Measurements from ENCODE around the gene FAM209B.
"Not testable (repeated sequence)": the region's sequence is repeated elsewhere in the genome, so short reads cannot be mapped to it uniquely, and the experiment has no call there.

Gene FAM209B

DNA sequence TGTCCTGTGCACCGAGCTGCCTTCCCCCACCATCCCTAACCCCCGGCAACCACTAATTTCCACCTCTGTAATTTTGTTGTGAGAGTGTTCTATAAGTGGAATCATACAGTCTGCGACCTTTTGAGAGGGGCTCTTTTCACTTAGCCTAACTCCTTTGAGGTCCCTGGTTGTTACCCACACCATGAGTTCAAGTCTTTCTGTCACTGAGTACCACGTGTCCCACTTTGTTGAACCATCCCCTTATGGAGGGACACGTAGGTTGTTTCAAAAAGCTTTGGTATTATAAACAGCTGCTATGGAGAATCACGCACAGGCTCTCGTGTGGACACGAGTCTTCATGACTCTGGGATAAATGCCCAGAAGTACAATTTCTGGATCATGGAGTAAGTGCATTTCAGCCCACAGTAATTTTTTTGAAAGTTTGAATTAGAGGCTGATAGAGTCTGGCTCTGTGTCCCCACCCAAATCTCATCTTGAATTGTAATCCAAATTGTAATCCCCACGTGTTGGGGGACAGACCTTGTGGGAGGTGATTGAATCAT, 9.5 kb downstream of the FAM209B start:
- no peak for DNase-seq

GRCh38 chr20:56551571-56551970, 18.5 kb downstream of the FAM209B start:
- no peak for DNase-seq

- DNase-seq = no peak
These were observed 20.0 kb downstream of the FAM209B start for GRCh38 chr20:56552911-56553629.

GRCh38 chr20:56554869-56555268, 21.8 kb downstream of the FAM209B start:
- DNase-seq = peak in 1 of 2 donors; percentile 93

DNA sequence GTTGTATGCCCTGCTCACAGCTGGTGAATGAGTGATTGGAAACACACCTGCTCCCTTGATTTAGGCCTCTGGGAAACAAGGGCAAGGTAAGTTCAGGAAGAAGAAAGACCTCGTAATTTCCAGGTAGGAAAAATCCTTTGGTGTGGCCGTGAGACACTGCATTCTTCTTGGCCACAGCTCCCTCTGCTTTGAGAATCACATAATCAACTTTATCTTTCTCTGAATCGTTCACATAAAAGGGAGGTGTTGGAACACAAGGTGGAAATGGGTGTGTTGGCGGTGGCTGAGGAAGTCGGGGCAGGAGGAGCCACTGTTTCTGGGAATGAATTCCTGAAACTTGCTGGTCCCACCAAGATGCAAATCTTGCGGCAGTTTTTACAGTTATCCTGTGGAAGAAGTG, 25.9 kb downstream of the FAM209B start:
- no peak for DNase-seq

GRCh38 chr20:56564526-56564925, 31.5 kb downstream of the FAM209B start:
- not testable (repeated sequence) for DNase-seq

DNA sequence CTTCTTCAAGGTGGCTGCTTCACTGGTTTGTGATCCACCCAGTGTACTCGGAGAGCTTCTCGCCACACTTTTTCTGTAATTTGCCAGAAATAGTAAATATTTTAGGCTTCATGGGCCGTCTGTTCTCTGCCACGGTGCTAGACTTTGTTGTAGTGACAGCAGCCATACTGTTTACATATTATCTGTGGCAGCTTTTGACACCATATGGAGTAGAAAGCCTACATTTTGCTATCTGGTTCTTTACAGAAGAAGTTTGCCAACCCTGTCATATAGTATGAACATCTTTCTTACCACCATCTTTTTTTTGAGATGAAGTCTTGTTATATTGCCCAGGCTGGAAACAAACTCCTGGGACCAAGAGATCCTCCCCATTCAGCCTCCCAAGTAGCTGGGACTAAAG, 32.5 kb downstream of the FAM209B start:
- no peak for DNase-seq

- no peak for DNase-seq
These were observed 33.6 kb downstream of the FAM209B start for GRCh38 chr20:56566621-56567020.

DNA sequence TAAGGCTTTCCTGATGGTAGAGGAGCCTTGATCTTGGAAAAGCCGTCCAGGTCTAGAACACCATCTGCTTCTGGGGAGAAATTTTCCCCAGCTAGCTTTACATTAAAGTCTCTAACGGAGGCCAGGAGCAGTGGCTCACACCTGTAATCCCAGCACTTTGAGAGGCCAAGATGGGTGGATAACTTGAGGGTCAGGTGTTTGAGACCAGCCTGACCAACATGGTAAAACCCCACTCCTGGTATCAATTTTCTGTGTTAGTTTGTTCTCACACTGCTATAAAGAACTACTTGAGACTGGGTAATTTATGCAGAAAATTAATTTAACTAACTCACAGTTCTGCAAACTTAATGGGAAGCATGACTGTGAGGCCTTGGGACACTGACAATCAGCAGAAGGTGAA, 37.8 kb downstream of the FAM209B start:
- DNase-seq = no peak

- DNase-seq = no peak
These were observed 39.1 kb downstream of the FAM209B start for GRCh38 chr20:56572172-56572571.

DNA sequence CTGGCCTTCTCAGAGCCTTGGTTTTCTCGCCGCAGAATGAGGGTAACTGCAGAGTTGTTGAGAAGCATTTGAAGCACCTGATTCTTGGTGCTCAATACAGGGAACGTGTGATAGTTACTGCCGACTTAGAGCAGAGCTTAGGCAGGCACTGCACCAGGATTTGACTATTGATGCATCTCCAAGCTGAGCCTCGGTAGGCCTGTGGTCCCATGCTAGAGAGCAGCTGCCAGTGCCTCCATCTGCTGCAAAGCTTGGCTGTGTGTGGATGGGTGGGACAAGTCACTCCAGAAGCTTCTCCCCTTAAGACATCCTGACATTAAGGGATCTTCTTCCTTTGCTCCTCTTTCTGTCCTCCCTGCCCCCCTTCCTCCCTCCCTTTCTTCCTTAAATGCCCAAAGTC, 40.9 kb downstream of the FAM209B start:
- DNase-seq = no peak

GRCh38 chr20:56574531-56575142, 41.6 kb downstream of the FAM209B start:
- no peak for DNase-seq

- DNase-seq = no peak
These were observed 42.1 kb downstream of the FAM209B start for GRCh38 chr20:56575157-56575556.

- no peak for DNase-seq
These were observed 42.9 kb downstream of the FAM209B start for GRCh38 chr20:56575961-56576360.

- DNase-seq = no peak
These were observed 46.3 kb downstream of the FAM209B start for GRCh38 chr20:56579301-56579710.

DNA sequence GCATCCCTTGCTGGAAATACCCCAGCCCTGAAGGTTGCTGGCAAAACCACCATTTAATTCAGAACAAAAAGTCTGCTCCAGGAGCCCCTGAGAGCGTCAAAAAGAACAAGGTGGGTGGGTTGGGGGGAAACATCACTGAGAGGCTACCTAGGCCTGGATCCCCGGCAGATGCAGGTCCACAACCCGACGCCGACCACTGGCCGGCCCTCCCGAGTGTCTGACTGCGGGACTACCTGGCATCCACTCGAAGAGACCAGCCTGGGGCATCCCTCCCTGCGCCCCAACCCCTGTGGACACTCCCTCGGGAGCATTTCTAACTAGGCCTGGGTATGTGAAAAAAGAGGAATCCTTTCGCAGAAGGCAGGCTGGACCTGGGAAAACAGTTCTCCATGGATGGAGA, 47.2 kb downstream of the FAM209B start:
- DNase-seq = no peak

DNA sequence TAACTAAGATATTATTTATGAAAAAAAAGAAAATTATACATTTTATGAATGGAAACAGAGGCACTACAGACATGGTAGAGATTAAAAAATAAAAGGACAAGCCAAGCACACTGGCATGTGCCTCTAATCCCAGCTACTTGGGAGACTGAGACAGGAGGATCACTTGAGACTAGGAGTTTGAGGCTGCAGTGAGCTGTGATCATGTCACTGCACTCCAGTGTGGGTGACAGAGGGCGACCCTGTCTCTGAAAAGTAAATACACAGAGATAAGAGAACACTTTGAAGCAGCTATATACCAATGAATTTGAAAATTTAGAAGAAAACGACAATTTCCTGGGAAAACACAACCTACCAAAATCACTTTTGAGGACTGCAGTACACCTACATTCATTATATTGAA, 48.7 kb downstream of the FAM209B start:
- no peak for DNase-seq

GRCh38 chr20:56582542-56582941, 49.5 kb downstream of the FAM209B start:
- DNase-seq = no peak

DNA sequence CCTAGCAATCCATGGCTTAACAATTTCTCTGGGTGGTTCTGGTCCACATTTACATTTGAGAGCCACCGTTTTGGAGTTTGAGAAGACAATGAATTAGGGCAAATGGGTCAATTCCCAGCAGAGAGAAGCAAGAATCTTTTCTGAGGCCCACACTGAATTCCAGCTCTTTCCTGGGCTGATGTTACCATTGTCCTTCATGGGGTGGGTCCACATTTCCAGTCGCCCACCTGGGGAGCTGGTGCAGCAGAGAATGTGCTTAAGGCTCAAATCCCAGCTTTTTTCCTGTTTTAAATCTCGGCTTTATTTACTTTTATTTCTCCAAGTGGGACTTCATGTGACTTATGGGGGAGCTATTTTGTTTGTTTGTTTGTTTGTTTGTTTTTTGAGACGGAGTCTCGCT, 51.9 kb downstream of the FAM209B start:
- DNase-seq = no peak
